GM18951 (cell line): ENCODE measurements around the gene BRD2.

Experiments used
- POLR2A ChIP-seq: IDR thresholded peaks from 4 replicates; pipeline ENCODE4 v1.6.1; 2011; ENCODE audit warnings: mild to moderate bottlenecking; ENCODE audit not compliant: insufficient read length, insufficient read depth; ENCODE audit errors: extremely low read depth
- in situ Hi-C: fragments of 300-500 bp; cut with MboI; formaldehyde crosslinking; loops from one replicate; pipeline ENCODE4 v1.12.0; 2022; ENCODE audit warnings: low sequenced_read_pairs, mixed read lengths, inconsistent platforms; ENCODE audit not compliant: unreplicated experiment

The BRD2 gene

GRCh38 chr6:33029328-33030184, 61.2 kb downstream of the BRD2 start:
- in situ Hi-C loops = loop anchor here (5.0 kb wide), 1 partner anchor 38 kb away; no protein-coding TSS in a partner anchor
- TF ChIP-seq POLR2A = peak; percentile 56

- in situ Hi-C loops = no loop called here
- no peak for TF ChIP-seq POLR2A
Measured at GRCh38 chr6:33030245-33030644, 61.9 kb downstream of the BRD2 start.
